Keratinocyte (primary cell): ENCODE measurements around the gene AWAT2. TPM values are rescaled to one million over a fixed set of nuclear protein-coding genes. Genes with fewer than 3 reads are reported as not detected.

Experiments
- DNase-seq: peaks from one replicate; pipeline ENCODE4 v3.0.0-alpha.2; 2011; ENCODE audit warnings: low read depth, missing footprints, low spot score
- FAIRE-seq: peaks from 2 replicates; lab custom pipeline; 2011; peaks lifted over from hg19 to GRCh38; lab: Jason Lieb, UNC
- H2AFZ ChIP-seq: 2 replicates; pipeline ENCODE4 v1.6.0; 2012; ENCODE audit warnings: low read length, control low read depth, inconsistent platforms; ENCODE audit not compliant: control insufficient read depth
- H3K27ac ChIP-seq: 2 replicates; pipeline ENCODE4 v1.5.1; 2011; ENCODE audit warnings: low read length; ENCODE audit not compliant: control insufficient read depth, insufficient read depth
- H3K27me3 ChIP-seq: 3 replicates; pipeline ENCODE4 v1.6.0; 2011; ENCODE audit warnings: low read length; ENCODE audit not compliant: control insufficient read depth, insufficient read depth; ENCODE audit errors: extremely low read depth
- H3K36me3 ChIP-seq, 2 experiments: 2 replicates in 1 of 2; 3 replicates in 1 of 2; pipeline ENCODE4 v1.5.1; 2011; ENCODE audit warnings: low read length in 2 of 2, mild to moderate bottlenecking in 1 of 2; ENCODE audit not compliant: control insufficient read depth in 2 of 2, insufficient read depth in 2 of 2; ENCODE audit errors: extremely low read depth in 1 of 2
- H3K4me1 ChIP-seq: 3 replicates; pipeline ENCODE4 v1.5.1; 2011; ENCODE audit warnings: low read length; ENCODE audit not compliant: control insufficient read depth, insufficient read depth; ENCODE audit errors: extremely low read depth
- H3K4me2 ChIP-seq: 3 replicates; pipeline ENCODE4 v1.6.0; 2011; ENCODE audit warnings: low read depth, low read length; ENCODE audit not compliant: control insufficient read depth, insufficient read depth; ENCODE audit errors: extremely low read depth
- H3K4me3 ChIP-seq, 3 experiments: fragments of 200-600 bp in 1 of 3; sonication (generic) in 1 of 3; 2 replicates in 2 of 3; 3 replicates in 1 of 3; pipeline ENCODE4 v1.5.1; 2011 to 2016; ENCODE audit warnings: low read length in 3 of 3, mild to moderate bottlenecking in 3 of 3, control low read depth in 2 of 3, inconsistent platforms in 1 of 3, low read depth in 1 of 3, mixed read lengths in 1 of 3, mixed run types in 1 of 3, moderate library complexity in 1 of 3; ENCODE audit not compliant: control insufficient read depth in 2 of 3, insufficient read depth in 2 of 3; ENCODE audit errors: extremely low read depth in 1 of 3
- H3K79me2 ChIP-seq: 2 replicates; pipeline ENCODE4 v1.6.0; 2012; ENCODE audit warnings: low read length; ENCODE audit not compliant: control insufficient read depth, insufficient read depth
- H3K9ac ChIP-seq: 3 replicates; pipeline ENCODE4 v1.6.0; 2011; ENCODE audit warnings: low read length; ENCODE audit not compliant: control insufficient read depth, insufficient read depth; ENCODE audit errors: extremely low read depth
- H3K9me1 ChIP-seq: 3 replicates; pipeline ENCODE4 v1.6.0; 2011; ENCODE audit warnings: low read length; ENCODE audit not compliant: control insufficient read depth, insufficient read depth; ENCODE audit errors: extremely low read depth
- H3K9me3 ChIP-seq: 2 replicates; pipeline ENCODE4 v1.5.1; 2012; ENCODE audit warnings: low read depth, low read length; ENCODE audit not compliant: control insufficient read depth
- H4K20me1 ChIP-seq: 3 replicates; pipeline ENCODE4 v1.6.0; 2011; ENCODE audit warnings: low read length; ENCODE audit not compliant: control insufficient read depth, insufficient read depth; ENCODE audit errors: extremely low read depth
- CTCF ChIP-seq, 3 experiments: IDR thresholded peaks in 1 of 3; conservative IDR thresholded peaks in 1 of 3; optimal IDR thresholded peaks in 1 of 3; 2 replicates in 2 of 3; 3 replicates in 1 of 3; pipeline versions ENCODE3 to v1.5.1; 2011; ENCODE audit warnings: low read length in 3 of 3, mild to moderate bottlenecking in 3 of 3, moderate library complexity in 2 of 3, control low read depth in 1 of 3, inconsistent platforms in 1 of 3; ENCODE audit not compliant: insufficient read depth in 2 of 3; ENCODE audit errors: extremely low read depth in 1 of 3
- EZH2 ChIP-seq: IDR thresholded peaks from one replicate; pipeline ENCODE4 v1.6.1; 2012; ENCODE audit warnings: inconsistent platforms, mild to moderate bottlenecking, low read length, moderate library complexity
- dilution Hi-C: fragments of 300-500 bp; cut with MboI; formaldehyde crosslinking; loops from one replicate; pipeline ENCODE4 v1.7.0; 2020; ENCODE audit warnings: low sequenced_read_pairs; ENCODE audit not compliant: extremely low pct_ligation_motif_present
- polyA plus RNA-seq, 5 experiments: library from polyadenylated mRNA; depleted of rRNA in 3 of 5; stranded (reverse) in 3 of 5; stranded (forward) in 1 of 5; unstranded in 1 of 5; fragments of >200 nt; gene quantifications; 1 replicate in 1 of 5; 2 replicates in 3 of 5; 3 replicates in 1 of 5; pipeline versions ENCODE4 v1.2.1 to v1.2.3, GENCODE V29; 2011 to 2012; ENCODE audit warnings: missing spikeins in 2 of 5, low read depth in 1 of 5, low replicate concordance in 1 of 5

The AWAT2 gene
- polyA plus RNA-seq, 1 donor (not counting 4 experiments of a cell fraction or from before 2014, with no cell fraction given) = not detected

- no peak for FAIRE-seq
- H2AFZ ChIP-seq = no peak overlapping the region
Observed at GRCh38 chrX:70044541-70045245, 5.0 kb downstream of the AWAT2 start.

GRCh38 chrX:70043685-70044084 is 6.1 kb downstream of the AWAT2 start:
- TF ChIP-seq CTCF (optimal IDR thresholded peaks at IDR 0.05 in 1 of 3, IDR thresholded peaks at IDR 0.05 in 1 of 3, conservative IDR thresholded peaks at IDR 0.05 in 1 of 3; ENCODE audit: extremely low read depth in 1 of 3, insufficient read depth in 2 of 3, low read length in 3 of 3) = no peak
- TF ChIP-seq EZH2 = no peak
- Histone ChIP-seq H3K4me3 (no peak overlapping the region), H3K4me1 (peaks cover 24% of the 10 kb centered on the region), H3K36me3 (no peaks in the 10 kb centered on the region), H3K4me2 (no peak overlapping the region), H3K27me3 (no peaks in the 10 kb centered on the region), H3K9me1 (no peaks in the 10 kb centered on the region), H3K79me2 (no peaks in the 10 kb centered on the region), H3K27ac (no peak overlapping the region), H3K9ac (no peak overlapping the region), H4K20me1 (no peaks in the 10 kb centered on the region), H3K9me3 (no peaks in the 10 kb centered on the region), H2AFZ (no peak overlapping the region)
- no peak for FAIRE-seq
- dilution Hi-C loops = no loop called here
- no peak for DNase-seq

More at GRCh38 chrX:70044541-70045245, 5.0 kb downstream of the AWAT2 start:
- H3K36me3 ChIP-seq = no peaks in the 10 kb centered on the region
- dilution Hi-C loops = no loop called here
- no peaks in the 10 kb centered on the region for H3K27me3 ChIP-seq
- no peak overlapping the region for H3K4me3 ChIP-seq
- no peaks in the 10 kb centered on the region for H3K9me1 ChIP-seq
- H3K27ac ChIP-seq = no peak overlapping the region
- no peaks in the 10 kb centered on the region for H3K79me2 ChIP-seq
- no peak overlapping the region for H3K4me2 ChIP-seq
- no peaks in the 10 kb centered on the region for H4K20me1 ChIP-seq
- TF ChIP-seq EZH2 (no peak), CTCF (optimal IDR thresholded peaks at IDR 0.05 in 1 of 3, IDR thresholded peaks at IDR 0.05 in 1 of 3, conservative IDR thresholded peaks at IDR 0.05 in 1 of 3; ENCODE audit: extremely low read depth in 1 of 3, insufficient read depth in 2 of 3, low read length in 3 of 3) (no peak)
- DNase-seq = no peak
- no peaks in the 10 kb centered on the region for H3K9me3 ChIP-seq
- H3K4me1 ChIP-seq = peaks cover 24% of the 10 kb centered on the region
- no peak overlapping the region for H3K9ac ChIP-seq
